NCI-H2196 treated with DMSO at 0.1 percent for 48 hours (cell line): ENCODE data around the gene ANKRD11.
"Not testable (repeated sequence)": the region's sequence is repeated elsewhere in the genome, so short reads cannot be mapped to it uniquely, and the experiment has no call there.

Experiments used
- DNase-seq: peaks from one replicate; lab custom pipeline; 2025; ENCODE audit not compliant: unreplicated experiment; lab: John Stamatoyannopoulos, UW

Gene ANKRD11

DNA sequence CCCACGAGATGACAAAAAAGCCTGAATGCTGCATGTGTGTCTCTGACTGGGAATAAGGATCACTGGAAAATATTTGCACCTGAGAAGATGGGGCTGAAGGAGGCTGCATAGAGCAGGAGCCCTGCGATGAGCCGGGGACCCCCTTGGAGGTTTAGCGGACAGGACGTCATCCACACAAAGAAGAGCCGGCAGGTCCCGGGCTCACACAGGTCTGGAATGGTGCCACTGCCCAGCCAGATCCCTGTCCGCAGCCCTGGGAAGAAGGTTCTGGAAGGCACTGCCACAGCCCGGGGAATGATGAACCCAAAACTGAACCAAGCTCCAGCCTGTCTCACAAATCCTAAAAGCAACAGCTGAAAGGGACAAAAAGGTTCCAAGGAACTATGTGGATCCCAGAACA is 101.8 kb downstream of the ANKRD11 start:
- no peak for DNase-seq

DNA sequence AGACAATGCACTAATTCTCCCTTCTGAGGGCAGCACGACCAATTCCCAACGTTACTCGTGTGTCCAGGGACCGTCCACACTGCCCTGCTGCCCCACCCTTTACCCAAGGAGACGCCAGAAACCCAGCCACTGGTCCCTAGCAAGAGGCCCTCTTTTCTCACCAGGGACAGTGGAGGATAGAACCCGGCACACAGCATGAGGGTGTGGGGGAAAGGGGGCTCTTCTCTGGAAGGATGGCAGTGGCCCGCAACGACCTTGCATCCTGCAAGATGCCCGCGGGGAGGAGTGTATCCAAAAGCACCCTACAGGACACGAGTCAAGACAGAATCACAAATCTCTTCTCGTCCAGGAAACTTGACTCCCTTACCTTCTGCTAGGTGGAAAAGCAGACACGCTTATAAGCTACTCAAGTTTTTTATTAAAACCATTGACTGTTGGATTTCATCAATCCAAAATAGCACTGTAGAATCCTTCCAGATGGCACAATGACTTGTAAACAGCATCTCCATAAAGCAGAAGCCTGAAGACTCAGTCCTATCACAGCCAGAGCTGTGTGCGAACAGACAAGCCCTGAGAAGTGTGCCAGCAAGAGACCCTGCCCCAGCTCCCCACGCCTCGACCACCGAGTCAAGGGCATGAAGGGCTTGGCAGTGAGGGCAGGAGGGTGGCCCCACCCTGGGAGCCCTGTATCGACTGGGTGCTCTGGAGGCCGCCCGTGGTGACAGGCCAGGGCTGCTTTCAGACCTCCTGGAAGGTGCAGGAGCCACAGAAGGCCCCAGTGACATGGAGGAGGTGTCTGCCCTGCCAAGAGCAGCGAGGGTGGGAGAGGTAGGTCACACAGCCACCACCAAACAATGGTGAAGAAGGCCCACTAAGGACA is 103.8 kb downstream of the ANKRD11 start:
- no peak for DNase-seq

- no peak for DNase-seq
Observed at GRCh38 chr16:89385712-89386111, 104.6 kb downstream of the ANKRD11 start.

- no peak for DNase-seq
Observed at GRCh38 chr16:89384282-89384681, 106.1 kb downstream of the ANKRD11 start.

GRCh38 chr16:89383095-89384003 is 107.0 kb downstream of the ANKRD11 start:
- no peak for DNase-seq

GRCh38 chr16:89382555-89382954 is 107.8 kb downstream of the ANKRD11 start:
- not testable (repeated sequence) for DNase-seq

GRCh38 chr16:89381788-89382187 is 108.6 kb downstream of the ANKRD11 start:
- DNase-seq = no peak

DNA sequence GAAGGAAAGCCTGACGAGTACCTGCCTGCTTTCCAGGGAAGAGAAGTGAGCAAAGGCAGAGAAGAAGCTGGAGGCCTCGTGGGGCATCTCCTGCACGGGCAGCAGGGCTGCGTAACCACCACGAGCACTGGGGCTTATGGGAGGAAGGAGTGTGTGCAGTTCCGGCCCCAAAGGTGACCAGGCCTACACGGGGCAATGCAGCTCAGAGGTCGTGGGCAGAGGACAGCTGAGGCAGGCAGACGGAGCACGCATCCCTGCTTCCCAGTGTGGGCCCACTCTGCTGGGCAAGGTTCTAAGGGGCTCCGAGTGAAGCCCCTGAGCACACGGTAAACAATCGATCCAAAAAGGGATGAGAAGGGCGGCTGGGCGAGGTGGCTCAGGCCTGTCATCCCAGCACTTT is 109.7 kb downstream of the ANKRD11 start:
- DNase-seq = no peak

GRCh38 chr16:89378947-89379771 is 111.2 kb downstream of the ANKRD11 start:
- no peak for DNase-seq

GRCh38 chr16:89377453-89377848 is 112.9 kb downstream of the ANKRD11 start:
- DNase-seq = no peak

- DNase-seq = no peak
Observed at GRCh38 chr16:89376812-89377452, 113.4 kb downstream of the ANKRD11 start.

DNA sequence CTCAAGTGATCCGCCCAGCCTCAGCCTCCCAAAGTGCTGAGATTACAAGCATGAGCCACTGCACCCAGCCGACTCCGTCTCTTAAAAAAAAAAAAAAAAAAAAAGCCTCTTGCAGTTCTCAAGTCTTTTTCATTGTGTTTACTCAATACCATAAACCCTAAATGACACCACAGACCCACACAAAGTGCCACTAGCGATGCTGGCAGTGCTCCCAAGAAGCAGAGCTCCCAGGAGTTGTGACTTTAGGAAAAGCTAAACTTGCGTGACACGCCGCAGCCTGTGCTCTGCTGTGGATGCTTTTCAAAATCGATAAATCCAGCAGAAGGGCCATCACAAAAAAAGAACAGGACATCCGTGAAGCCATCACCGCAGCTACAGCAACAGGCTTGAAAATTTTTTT is 114.7 kb downstream of the ANKRD11 start:
- DNase-seq = no peak

- DNase-seq = no peak
Observed at GRCh38 chr16:89375021-89375420, 115.3 kb downstream of the ANKRD11 start.

DNA sequence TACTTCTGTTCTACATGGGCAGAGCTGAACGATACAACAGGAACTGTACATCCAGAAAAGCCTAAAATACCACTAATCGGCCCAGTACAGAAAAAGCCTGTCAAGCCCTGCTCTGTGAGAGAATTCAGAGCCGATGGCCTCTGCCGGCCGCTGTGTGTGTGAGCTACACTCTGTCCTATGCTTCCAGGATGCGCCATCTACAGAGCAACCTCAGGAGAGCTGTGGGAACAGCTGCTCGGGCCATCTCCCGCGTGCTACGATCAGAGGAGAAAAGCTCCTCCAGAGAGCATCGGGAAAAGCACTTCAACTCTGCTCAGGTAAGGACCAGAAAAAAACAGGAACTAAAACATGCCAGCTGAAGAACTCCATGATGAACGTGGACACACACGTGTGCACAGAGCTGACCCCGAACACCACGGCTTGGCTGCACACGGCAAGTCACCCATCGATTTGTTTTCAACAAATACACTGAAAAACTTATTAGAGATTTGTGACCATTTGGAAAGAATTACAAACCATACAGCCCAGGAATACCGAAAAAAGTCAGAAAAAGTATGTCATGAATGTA is 115.9 kb downstream of the ANKRD11 start:
- no peak for DNase-seq

- DNase-seq = no peak
Observed at GRCh38 chr16:89373355-89374110, 116.8 kb downstream of the ANKRD11 start.

- no peak for DNase-seq
Observed at GRCh38 chr16:89371968-89372634, 118.3 kb downstream of the ANKRD11 start.

GRCh38 chr16:89371386-89371785 is 119.0 kb downstream of the ANKRD11 start:
- DNase-seq = no peak

GRCh38 chr16:89370601-89371000 is 119.8 kb downstream of the ANKRD11 start:
- DNase-seq = no peak

DNA sequence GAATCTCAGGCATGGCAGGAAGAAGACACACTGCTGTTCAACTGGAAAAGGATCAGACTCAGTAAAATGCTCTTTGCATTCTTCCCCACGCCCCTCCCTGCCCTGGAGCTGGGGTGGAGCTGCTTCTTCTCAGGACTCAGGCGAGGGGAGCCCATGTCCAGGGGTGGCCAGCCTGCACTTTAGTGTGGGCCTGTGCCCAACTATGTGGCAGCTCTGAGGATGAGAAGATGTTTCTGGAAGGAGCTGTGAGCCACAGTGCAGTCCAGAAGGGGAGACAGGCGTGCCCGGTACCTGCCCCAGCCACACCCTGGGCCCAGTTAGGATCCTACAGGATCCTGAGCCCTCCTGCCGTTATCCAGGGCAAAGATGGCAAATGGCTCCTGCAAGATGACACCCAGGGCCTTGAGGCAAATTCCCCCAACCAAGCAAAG is 120.3 kb downstream of the ANKRD11 start:
- no peak for DNase-seq
